ENCODE measurements around the gene THOC5.

DNA sequence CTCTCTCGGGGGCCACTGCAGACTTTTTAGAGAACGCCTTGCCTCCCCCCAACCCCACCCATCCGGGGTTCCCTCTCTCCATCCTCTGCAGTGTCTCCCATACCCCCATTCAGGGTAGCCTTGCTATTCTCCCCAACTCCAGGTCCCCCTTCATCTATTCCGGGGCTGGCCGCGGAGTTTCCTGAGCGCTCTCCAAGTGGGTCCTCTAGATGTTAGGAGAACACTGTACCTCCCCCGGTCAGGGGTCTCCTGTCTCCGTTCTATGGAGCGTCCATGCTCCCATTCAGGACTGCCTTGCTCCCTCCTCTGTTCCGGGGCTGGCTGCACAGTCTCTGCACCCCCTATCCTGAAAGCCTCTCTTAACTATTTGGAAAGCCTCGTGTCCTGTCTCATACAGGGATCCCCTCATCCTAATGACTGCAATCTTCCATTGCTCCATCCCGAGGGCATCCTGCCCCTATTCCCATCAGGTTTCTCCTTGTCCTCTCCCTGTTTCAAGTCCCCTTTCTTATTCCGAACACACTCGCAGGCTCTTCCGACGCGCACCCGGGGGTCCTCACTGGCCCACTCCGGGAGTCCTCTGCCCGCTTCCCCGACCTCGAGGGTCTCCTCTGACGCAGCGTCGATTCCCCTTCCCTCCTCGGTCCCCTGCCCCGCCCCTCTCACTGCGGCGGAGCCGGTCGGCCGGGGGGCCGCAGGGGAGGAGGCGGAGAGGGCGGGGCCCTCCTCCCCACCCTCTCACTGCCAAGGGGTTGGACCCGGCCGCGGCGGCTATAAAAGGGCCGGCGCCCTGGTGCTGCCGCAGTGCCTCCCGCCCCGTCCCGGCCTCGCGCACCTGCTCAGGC, 73.9 kb downstream of the THOC5 start, which contains the start of gene NEFH:
- TF ChIP-seq, protein P1, sequence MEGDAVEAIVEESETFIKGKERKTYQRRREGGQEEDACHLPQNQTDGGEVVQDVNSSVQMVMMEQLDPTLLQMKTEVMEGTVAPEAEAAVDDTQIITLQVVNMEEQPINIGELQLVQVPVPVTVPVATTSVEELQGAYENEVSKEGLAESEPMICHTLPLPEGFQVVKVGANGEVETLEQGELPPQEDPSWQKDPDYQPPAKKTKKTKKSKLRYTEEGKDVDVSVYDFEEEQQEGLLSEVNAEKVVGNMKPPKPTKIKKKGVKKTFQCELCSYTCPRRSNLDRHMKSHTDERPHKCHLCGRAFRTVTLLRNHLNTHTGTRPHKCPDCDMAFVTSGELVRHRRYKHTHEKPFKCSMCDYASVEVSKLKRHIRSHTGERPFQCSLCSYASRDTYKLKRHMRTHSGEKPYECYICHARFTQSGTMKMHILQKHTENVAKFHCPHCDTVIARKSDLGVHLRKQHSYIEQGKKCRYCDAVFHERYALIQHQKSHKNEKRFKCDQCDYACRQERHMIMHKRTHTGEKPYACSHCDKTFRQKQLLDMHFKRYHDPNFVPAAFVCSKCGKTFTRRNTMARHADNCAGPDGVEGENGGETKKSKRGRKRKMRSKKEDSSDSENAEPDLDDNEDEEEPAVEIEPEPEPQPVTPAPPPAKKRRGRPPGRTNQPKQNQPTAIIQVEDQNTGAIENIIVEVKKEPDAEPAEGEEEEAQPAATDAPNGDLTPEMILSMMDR (IDR thresholded peaks at IDR 0.05): no peak
- TF ChIP-seq POLR2A (IDR thresholded peaks at IDR 0.05; ENCODE audit: low read depth): no peak
- no peak for TF ChIP-seq EP300 (IDR thresholded peaks at IDR 0.05)
- TF ChIP-seq POLR2AphosphoS5 (IDR thresholded peaks at IDR 0.05): no peak

All from esophagus muscularis mucosa (tissue), 4 donors.